Immature natural killer cell (primary cell): Measurements from ENCODE around the gene PDE6H. TPM values are rescaled to one million over a fixed set of nuclear protein-coding genes. Genes with fewer than 3 reads are reported as not detected.

Source experiments
- DNase-seq, 3 donors: peaks; one replicate each; pipeline ENCODE4 v3.0.0; 2022; ENCODE audit warnings: mixed read lengths in 1 of 3
- H3K27ac Mint-ChIP-seq, 6 donors: one replicate each; pipeline ENCODE4 v1.8.0; 2020; ENCODE audit warnings: mixed read lengths in 6 of 6, mild to moderate bottlenecking in 5 of 6, inconsistent platforms in 4 of 6, moderate library complexity in 3 of 6
- H3K27me3 Mint-ChIP-seq, 3 donors: one replicate each; pipeline ENCODE4 v1.8.0; 2020 to 2021; ENCODE audit warnings: low read depth in 3 of 3, mild to moderate bottlenecking in 3 of 3, mixed read lengths in 3 of 3, moderate library complexity in 3 of 3, inconsistent platforms in 1 of 3
- H3K36me3 Mint-ChIP-seq, 3 donors: one replicate each; pipeline ENCODE4 v1.8.0; 2020; ENCODE audit warnings: mixed read lengths in 3 of 3, inconsistent platforms in 2 of 3, mild to moderate bottlenecking in 2 of 3
- H3K4me1 Mint-ChIP-seq, 2 donors: one replicate each; pipeline ENCODE4 v1.8.0; 2020; ENCODE audit warnings: inconsistent platforms in 2 of 2, mild to moderate bottlenecking in 2 of 2, mixed read lengths in 2 of 2, moderate library complexity in 1 of 2
- H3K4me3 Mint-ChIP-seq, 5 donors: one replicate each; pipeline ENCODE4 v1.8.0; 2020; ENCODE audit warnings: mild to moderate bottlenecking in 5 of 5, mixed read lengths in 5 of 5, inconsistent platforms in 3 of 5, moderate library complexity in 3 of 5
- H3K9me3 Mint-ChIP-seq, 6 donors: one replicate each; pipeline ENCODE4 v1.8.0; 2020; ENCODE audit warnings: mild to moderate bottlenecking in 6 of 6, mixed read lengths in 6 of 6, inconsistent platforms in 4 of 6, moderate library complexity in 3 of 6
- polyA plus RNA-seq, 3 donors: library from polyadenylated mRNA; unstranded; fragments of 300-500 nt; fragmentation: Illumina TruSeq; gene quantifications; one replicate each; pipeline ENCODE4 v1.2.3, GENCODE V29; 2021

Gene PDE6H
- polyA plus RNA-seq, 3 donors from 2014 or later: not detected

GRCh38 chr12:15001733-15002382, 29.0 kb downstream of the PDE6H start:
- peaks cover 6 to 26% (median 14%) of the 10 kb centered on the region in 3 donors for H3K27me3 Mint-ChIP-seq
- no peak overlapping the region for H3K27ac Mint-ChIP-seq
- no peaks in the 10 kb centered on the region for H3K36me3 Mint-ChIP-seq
- H3K4me1 Mint-ChIP-seq: no peaks in the 10 kb centered on the region
- H3K4me3 Mint-ChIP-seq: no peak overlapping the region
- no peaks in the 10 kb centered on the region for H3K9me3 Mint-ChIP-seq
- no peak for DNase-seq

- Mint-ChIP-seq H3K4me3 (no peak overlapping the region), H3K27me3 (peaks cover 6 to 18% (median 15%) of the 10 kb centered on the region in 3 donors), H3K27ac (no peak overlapping the region)
Measured at GRCh38 chr12:15004421-15004820, 31.6 kb downstream of the PDE6H start.

GRCh38 chr12:15005064-15005463, 32.2 kb downstream of the PDE6H start:
- H3K4me1 Mint-ChIP-seq: no peaks in the 10 kb centered on the region
- H3K27me3 Mint-ChIP-seq: peaks cover 6 to 18% (median 15%) of the 10 kb centered on the region in 3 donors
- DNase-seq: no peak
- no peak overlapping the region for H3K4me3 Mint-ChIP-seq
- no peak overlapping the region for H3K27ac Mint-ChIP-seq
- H3K9me3 Mint-ChIP-seq: no peaks in the 10 kb centered on the region
- no peaks in the 10 kb centered on the region for H3K36me3 Mint-ChIP-seq

More at GRCh38 chr12:15004421-15004820, 31.6 kb downstream of the PDE6H start:
- Mint-ChIP-seq H3K4me1 (no peaks in the 10 kb centered on the region), H3K36me3 (no peaks in the 10 kb centered on the region), H3K9me3 (no peaks in the 10 kb centered on the region)
- DNase-seq: no peak

GRCh38 chr12:15007551-15007950, 34.7 kb downstream of the PDE6H start:
- Mint-ChIP-seq H3K36me3 (no peaks in the 10 kb centered on the region), H3K9me3 (no peaks in the 10 kb centered on the region), H3K27ac (no peak overlapping the region), H3K4me3 (no peak overlapping the region), H3K27me3 (peaks cover 6 to 10% (median 10%) of the 10 kb centered on the region in 3 donors), H3K4me1 (no peaks in the 10 kb centered on the region)
- DNase-seq: no peak

- no peaks in the 10 kb centered on the region for H3K4me1 Mint-ChIP-seq
- peaks cover 4 to 6% (median 4%) of the 10 kb centered on the region in 3 donors for H3K27me3 Mint-ChIP-seq
- no peak overlapping the region for H3K4me3 Mint-ChIP-seq
- DNase-seq: no peak
- no peaks in the 10 kb centered on the region for H3K36me3 Mint-ChIP-seq
- no peak overlapping the region for H3K27ac Mint-ChIP-seq
- H3K9me3 Mint-ChIP-seq: no peaks in the 10 kb centered on the region
Measured at GRCh38 chr12:15011162-15011561, 38.3 kb downstream of the PDE6H start.

- Mint-ChIP-seq H3K27me3 (peaks cover 0 to 2% (median 2%) of the 10 kb centered on the region in 3 donors), H3K4me3 (no peak overlapping the region), H3K27ac (no peak overlapping the region), H3K4me1 (no peaks in the 10 kb centered on the region), H3K36me3 (no peaks in the 10 kb centered on the region), H3K9me3 (no peaks in the 10 kb centered on the region)
- DNase-seq: no peak
Measured at GRCh38 chr12:15013634-15014179, 40.9 kb downstream of the PDE6H start.

GRCh38 chr12:15014708-15015107, 41.9 kb downstream of the PDE6H start:
- Mint-ChIP-seq H3K27me3 (peaks cover 0 to 4% (median 2%) of the 10 kb centered on the region in 3 donors), H3K4me1 (no peaks in the 10 kb centered on the region), H3K4me3 (no peak overlapping the region), H3K9me3 (no peaks in the 10 kb centered on the region), H3K36me3 (no peaks in the 10 kb centered on the region), H3K27ac (no peak overlapping the region)
- no peak for DNase-seq

GRCh38 chr12:15015121-15015520, 42.3 kb downstream of the PDE6H start:
- no peaks in the 10 kb centered on the region for H3K9me3 Mint-ChIP-seq
- H3K4me1 Mint-ChIP-seq: no peaks in the 10 kb centered on the region
- no peaks in the 10 kb centered on the region for H3K36me3 Mint-ChIP-seq
- no peak overlapping the region for H3K4me3 Mint-ChIP-seq
- H3K27me3 Mint-ChIP-seq: peaks cover 0 to 4% (median 2%) of the 10 kb centered on the region in 3 donors
- no peak overlapping the region for H3K27ac Mint-ChIP-seq
- DNase-seq: no peak

GRCh38 chr12:15020156-15020555, 47.3 kb downstream of the PDE6H start:
- Mint-ChIP-seq H3K4me1 (no peaks in the 10 kb centered on the region), H3K36me3 (no peaks in the 10 kb centered on the region), H3K27me3 (peaks cover 1 to 5% (median 2%) of the 10 kb centered on the region in 3 donors), H3K27ac (no peak overlapping the region), H3K9me3 (peaks cover 0 to 4% (median 0%) of the 10 kb centered on the region in 6 donors), H3K4me3 (no peak overlapping the region)
- no peak for DNase-seq

Other genes with a start within 250 kb of the PDE6H start
- gene WBP11, start 169.6 kb upstream of the PDE6H start, polyA plus RNA-seq: 10 to 100 TPM; 27.1 to 73.5 (median 47.5) TPM
- 1 to 10 TPM in 1 of 3 donors, under 1 TPM in 1, not detected in 1; 0.57 to 1.1 TPM for gene C12orf60, start 169.4 kb upstream of the PDE6H start, polyA plus RNA-seq
- gene SMCO3, start 158.9 kb upstream of the PDE6H start, polyA plus RNA-seq: under 1 TPM in 1 of 3 donors, not detected in 2; 0.10 TPM
- not detected for gene ART4, start 129.5 kb upstream of the PDE6H start, polyA plus RNA-seq
- under 1 TPM in 1 of 3 donors, not detected in 2; 0.51 TPM for gene MGP, start 87.2 kb upstream of the PDE6H start, polyA plus RNA-seq
- 1 to 10 TPM; 2.5 to 3.8 (median 3.8) TPM for gene ERP27, start 34.5 kb upstream of the PDE6H start, polyA plus RNA-seq
- 1,000 to 10,000 TPM; 2,434 to 4,716 (median 2,863) TPM for gene ARHGDIB, start 11.4 kb upstream of the PDE6H start, polyA plus RNA-seq
- gene RERG, start 248.4 kb downstream of the PDE6H start, polyA plus RNA-seq: not detected